GM21526 (cell line): ENCODE measurements around the gene SMARCB1.

Source experiments
- ATAC-seq: cut with Tn5 transposase; IDR thresholded peaks from one replicate; pipeline ENCODE4 v1.9.1; 2021; ENCODE audit warnings: moderate library complexity; ENCODE audit not compliant: unreplicated experiment, low FRiP score

The SMARCB1 gene

GRCh38 chr22:23779731-23780130 lies 7.0 kb upstream of the SMARCB1 start:
- ATAC-seq, result no peak

GRCh38 chr22:23780146-23780748 lies 6.5 kb upstream of the SMARCB1 start:
- ATAC-seq, result no peak

GRCh38 chr22:23781065-23781464 lies 5.7 kb upstream of the SMARCB1 start:
- ATAC-seq, result no peak

GRCh38 chr22:23781511-23782183 lies 5.1 kb upstream of the SMARCB1 start:
- ATAC-seq, result no peak

- ATAC-seq, result no peak
Measured at GRCh38 chr22:23782252-23782651, 4.5 kb upstream of the SMARCB1 start.

GRCh38 chr22:23782703-23783102 lies 4.1 kb upstream of the SMARCB1 start:
- ATAC-seq, result no peak

- ATAC-seq, result no peak
Measured at GRCh38 chr22:23783265-23784150, 3.3 kb upstream of the SMARCB1 start.

GRCh38 chr22:23784215-23784732 lies 2.5 kb upstream of the SMARCB1 start:
- no peak for ATAC-seq

- no peak for ATAC-seq
Measured at GRCh38 chr22:23786261-23786710, 480 bp upstream of the SMARCB1 start.

- peak; percentile 19 for ATAC-seq
Measured at GRCh38 chr22:23787600-23787896, 782 bp downstream of the SMARCB1 start.

- ATAC-seq, result no peak
Measured at GRCh38 chr22:23787910-23788309, 1.1 kb downstream of the SMARCB1 start.

GRCh38 chr22:23789121-23789520 lies 2.4 kb downstream of the SMARCB1 start:
- no peak for ATAC-seq

GRCh38 chr22:23789638-23790037 lies 2.9 kb downstream of the SMARCB1 start:
- ATAC-seq, result no peak

- ATAC-seq, result no peak
Measured at GRCh38 chr22:23790819-23791737, 4.3 kb downstream of the SMARCB1 start.

- no peak for ATAC-seq
Measured at GRCh38 chr22:23791738-23792645, 5.2 kb downstream of the SMARCB1 start.

GRCh38 chr22:23793326-23793725 lies 6.6 kb downstream of the SMARCB1 start:
- ATAC-seq, result no peak

GRCh38 chr22:23796461-23796860 lies 9.7 kb downstream of the SMARCB1 start:
- no peak for ATAC-seq

- peak; percentile 33 for ATAC-seq
Measured at GRCh38 chr22:23800297-23801237, 13.8 kb downstream of the SMARCB1 start.
